Right lobe of liver (tissue), 6 donors: ENCODE results near the gene BRD1. TPM values are rescaled to one million over a fixed set of nuclear protein-coding genes. Genes with fewer than 3 reads are reported as not detected.

Experiments used
- ATAC-seq, 4 donors: fragments of 200-7000 bp; cut with Tn5 transposase; one replicate each; pipeline ENCODE4 v1.9.1; 2020; ENCODE audit warnings: mild to moderate bottlenecking in 4 of 4, moderate library complexity in 4 of 4
- DNase-seq, 3 donors: peaks; one replicate each; pipeline ENCODE4 v3.0.0-alpha.2; 2020
- H3K27ac ChIP-seq, 3 donors: fragments of 200-600 bp; one replicate each; pipeline ENCODE4 v1.8.0; 2022
- H3K27me3 ChIP-seq, 2 donors: fragments of 200-600 bp; one replicate each; pipeline ENCODE4 v1.8.0; 2022
- H3K36me3 ChIP-seq, 4 donors: fragments of 200-600 bp; sonication (generic) in 1 of 4; one replicate each; pipeline versions ENCODE4 v1.5.1 to v1.8.0; 2017 to 2022; ENCODE audit warnings: control low read depth in 1 of 4
- H3K4me1 ChIP-seq, 4 donors: fragments of 200-600 bp; sonication (generic) in 1 of 4; one replicate each; pipeline versions ENCODE4 v1.5.1 to v1.8.0; 2017 to 2022; ENCODE audit warnings: control low read depth in 1 of 4
- H3K4me3 ChIP-seq, 3 donors: fragments of 200-600 bp; one replicate each; pipeline ENCODE4 v1.8.0; 2022
- H3K9me3 ChIP-seq, 4 donors: fragments of 200-600 bp; sonication (generic) in 1 of 4; one replicate each; pipeline versions ENCODE4 v1.5.1 to v1.8.0; 2017 to 2022; ENCODE audit warnings: control low read depth in 1 of 4
- CTCF ChIP-seq, 4 donors: fragments of 200-600 bp in 3 of 4; fragments of 450-650 bp in 1 of 4; IDR thresholded peaks; one replicate each; pipeline versions ENCODE4 v1.5.1 to v1.8.0; 2016 to 2022; ENCODE audit warnings: antibody characterized with exemption in 4 of 4, mild to moderate bottlenecking in 2 of 4
- POLR2A ChIP-seq: fragments of 450-650 bp; IDR thresholded peaks from one replicate; pipeline ENCODE4 v1.6.1; 2017; ENCODE audit warnings: antibody characterized with exemption, mild to moderate bottlenecking
- WGBS: methylation state at CpG from one replicate; pipeline ENCODE4 v1.1.6; 2018; ENCODE audit warnings: low coverage, low lambda C conversion rate; ENCODE audit not compliant: insufficient coverage; ENCODE audit errors: missing lambda C conversion rate; 5-methylcytosine and 5-hydroxymethylcytosine counted together
- intact Hi-C, 2 donors: fragments of 100-400 bp; cut with DNase I; formaldehyde crosslinking; loops; one replicate each; pipeline versions ENCODE4 v1.11.2 to v1.14.1; 2022
- total RNA-seq, 6 experiments: library from RNA; depleted of rRNA in 2 of 6; stranded (reverse); fragments of >200 nt in 2 of 6; fragmentation: NEBNext Ultra II Directional in 3 of 6; extraction: Animal tissue kit (Norgen Biotek cat#: 25700) in 3 of 6; gene quantifications; one replicate each; pipeline versions ENCODE4 v1.1.0 to v1.2.4, GENCODE V29; 2016 to 2023
- donor health status: DM: no; HTN: yes; CAD: no.
- donor health status: DM: no; HTN: no; CAD: no.
- donor health status: DM: no; HTN: no; CAD: no.
- donor health status: DM: no; HTN: yes; CAD: no.
- donor health status: DM: no; HTN: yes; CAD: no.

BRD1 gene
- total RNA-seq, 6 experiments from 2014 or later, result 9.3 to 17.8 (median 11.6) TPM

DNA sequence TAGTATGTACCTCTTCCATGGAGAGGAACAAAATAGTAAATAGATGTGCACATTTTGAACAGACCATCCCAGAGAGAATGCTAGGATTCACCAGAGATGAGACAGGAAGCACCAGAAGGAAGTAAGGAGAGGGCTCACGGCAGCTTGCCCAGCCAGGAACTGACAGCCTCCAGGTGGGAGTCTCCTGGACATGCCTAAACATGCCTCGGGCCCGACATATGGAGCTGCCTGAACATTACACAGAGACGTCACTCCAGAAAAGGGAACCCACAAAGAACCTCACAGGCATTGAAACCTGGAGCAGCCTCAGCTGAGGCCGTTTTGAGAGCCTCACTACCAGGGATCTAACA, 67.4 kb downstream of the BRD1 start:
- Histone ChIP-seq H3K27me3 (no peaks in the 10 kb centered on the region), H3K4me3 (no peak overlapping the region), H3K9me3 (no peaks in the 10 kb centered on the region), H3K4me1 (no peaks in the 10 kb centered on the region), H3K36me3 (no peaks in the 10 kb centered on the region), H3K27ac (no peak overlapping the region)
- intact Hi-C loops, result loop anchor here (10.0 kb wide), 2 partner anchors 165 to 275 kb away; no protein-coding TSS in a partner anchor
- TF ChIP-seq CTCF (IDR thresholded peaks at IDR 0.05) (no peak), POLR2A (no peak)
- ATAC-seq (no peak), DNase-seq (no peak)
- WGBS, result 60% methylated on average over 1 of the region's 5 CpGs

GRCh38 chr22:49756676-49757075, 71.0 kb downstream of the BRD1 start:
- Histone ChIP-seq H3K4me3 (no peak overlapping the region), H3K27ac (no peak overlapping the region), H3K4me1 (no peaks in the 10 kb centered on the region), H3K9me3 (no peaks in the 10 kb centered on the region), H3K27me3 (no peaks in the 10 kb centered on the region), H3K36me3 (no peaks in the 10 kb centered on the region)
- ATAC-seq (no peak), DNase-seq (no peak)
- WGBS, result no CpG with 5 or more reads among the region's 7 CpGs
- intact Hi-C loops, result no loop called here
- TF ChIP-seq POLR2A, result no peak
- TF ChIP-seq CTCF (IDR thresholded peaks at IDR 0.05), result no peak

- no peaks in the 10 kb centered on the region for H3K27me3 ChIP-seq
- H3K4me3 ChIP-seq, result no peak overlapping the region
- TF ChIP-seq CTCF (IDR thresholded peaks at IDR 0.05) (no peak), POLR2A (no peak)
- 69% methylated on average over 5 of the region's 5 CpGs for WGBS
- no peak overlapping the region for H3K27ac ChIP-seq
- intact Hi-C loops, result no loop called here
- H3K36me3 ChIP-seq, result no peaks in the 10 kb centered on the region
- no peaks in the 10 kb centered on the region for H3K9me3 ChIP-seq
- H3K4me1 ChIP-seq, result no peaks in the 10 kb centered on the region
- ATAC-seq (no peak), DNase-seq (no peak)
Observed at GRCh38 chr22:49756201-49756600, 71.5 kb downstream of the BRD1 start.

DNA sequence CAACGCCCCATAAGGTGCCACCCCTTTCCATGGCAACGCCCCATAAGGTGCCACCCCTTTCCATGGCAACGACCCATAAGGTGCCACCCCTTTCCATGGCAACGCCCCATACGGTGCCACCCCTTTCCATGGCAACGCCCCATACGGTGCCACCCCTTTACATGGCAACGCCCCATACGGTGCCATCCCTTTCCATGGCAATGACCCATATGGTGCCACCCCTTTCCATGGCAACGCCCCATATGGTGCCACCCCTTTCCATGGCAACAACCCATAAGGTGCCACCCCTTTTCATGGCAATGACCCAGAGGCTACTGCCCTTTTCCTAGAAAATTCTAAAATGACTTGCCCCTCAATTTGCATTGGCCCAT, 72.1 kb downstream of the BRD1 start:
- Histone ChIP-seq H3K9me3 (no peaks in the 10 kb centered on the region), H3K27me3 (no peaks in the 10 kb centered on the region), H3K27ac (no peak overlapping the region), H3K4me3 (no peak overlapping the region), H3K36me3 (no peaks in the 10 kb centered on the region), H3K4me1 (no peaks in the 10 kb centered on the region)
- intact Hi-C loops, result no loop called here
- DNase-seq, result no peak
- 59% methylated on average over 2 of the region's 10 CpGs for WGBS
- ATAC-seq, result no peak
- TF ChIP-seq POLR2A (no peak), CTCF (IDR thresholded peaks at IDR 0.05) (no peak)
